OCI-LY1 (cell line): ENCODE results near the gene GATA2.

ENCODE experiments used
- H2AFZ ChIP-seq: fragments of 200-600 bp; sonication (generic), shearing (Covaris generic); 2 replicates; pipeline ENCODE4 v1.6.0; 2014; ENCODE audit warnings: antibody characterized with exemption, mild to moderate bottlenecking, low read length
- H3F3A ChIP-seq: fragments of 200-600 bp; sonication (generic), shearing (Covaris generic); 2 replicates; pipeline ENCODE4 v1.6.0; 2014; ENCODE audit warnings: mild to moderate bottlenecking, antibody characterized with exemption, low read length, moderate library complexity; ENCODE audit not compliant: insufficient read depth
- H3K27ac ChIP-seq: fragments of 200-600 bp; sonication (generic); 2 replicates; pipeline ENCODE4 v1.5.1; 2014; ENCODE audit warnings: low read length, mixed run types, mild to moderate bottlenecking, low read depth; ENCODE audit not compliant: poor library complexity, severe bottlenecking
- H3K27me3 ChIP-seq: fragments of 200-600 bp; sonication (generic); 2 replicates; pipeline ENCODE4 v1.6.0; 2014; ENCODE audit warnings: antibody characterized with exemption, mild to moderate bottlenecking, low read length, moderate library complexity; ENCODE audit not compliant: insufficient read depth
- H3K36me3 ChIP-seq: fragments of 200-600 bp; sonication (generic); 2 replicates; pipeline ENCODE4 v1.6.1; 2014; ENCODE audit warnings: mild to moderate bottlenecking, antibody characterized with exemption, low read length, moderate library complexity, mixed read lengths; ENCODE audit not compliant: insufficient read depth
- H3K4me1 ChIP-seq: fragments of 200-600 bp; sonication (generic); 2 replicates; pipeline ENCODE4 v1.5.1; 2014; ENCODE audit warnings: mild to moderate bottlenecking, low read length, moderate library complexity; ENCODE audit not compliant: insufficient read depth, severe bottlenecking
- H3K4me2 ChIP-seq: fragments of 200-600 bp; sonication (generic), shearing (Covaris generic); 2 replicates; pipeline ENCODE4 v1.6.1; 2014; ENCODE audit warnings: low read length
- H3K4me3 ChIP-seq: fragments of 200-600 bp; sonication (generic); 2 replicates; pipeline ENCODE4 v1.5.1; 2014; ENCODE audit warnings: low read length, low read depth, mild to moderate bottlenecking, mixed read lengths; ENCODE audit not compliant: poor library complexity, severe bottlenecking
- H3K79me2 ChIP-seq: fragments of 200-600 bp; shearing (Covaris generic); 2 replicates; pipeline ENCODE4 v1.6.1; 2016; ENCODE audit warnings: mixed run types, low read length, mixed read lengths; ENCODE audit not compliant: insufficient read depth
- H3K9ac ChIP-seq: fragments of 200-600 bp; sonication (generic), shearing (Covaris generic); 2 replicates; pipeline ENCODE4 v1.6.1; 2014; ENCODE audit warnings: mild to moderate bottlenecking, low read length, mixed read lengths
- H3K9me2 ChIP-seq: fragments of 200-600 bp; sonication (generic), shearing (Covaris generic); 2 replicates; pipeline ENCODE4 v1.6.1; 2014; ENCODE audit warnings: low read depth, mild to moderate bottlenecking, low read length, mixed read lengths
- H3K9me3 ChIP-seq: fragments of 200-600 bp; shearing (Covaris generic); 2 replicates; pipeline ENCODE4 v1.6.1; 2014; ENCODE audit warnings: low read length, mixed read lengths
- H4K20me1 ChIP-seq: fragments of 200-600 bp; sonication (generic), shearing (Covaris generic); 2 replicates; pipeline ENCODE4 v1.6.0; 2016; ENCODE audit warnings: mild to moderate bottlenecking, low read length; ENCODE audit not compliant: insufficient read depth
- EZH2 ChIP-seq: fragments of 200-600 bp; sonication (generic), shearing (Covaris generic); IDR thresholded peaks from 2 replicates; pipeline ENCODE4 v1.8.0; 2017; ENCODE audit warnings: borderline replicate concordance, mixed run types, mild to moderate bottlenecking, antibody characterized with exemption, low read length, moderate library complexity, mixed read lengths
- TF ChIP-seq, protein P1 (sequence below): fragments of 200-600 bp; sonication (generic), shearing (Covaris generic); IDR thresholded peaks from 2 replicates; pipeline ENCODE4 v1.5.1; 2017; ENCODE audit warnings: mild to moderate bottlenecking, antibody characterized with exemption, low read length, moderate library complexity, mixed read lengths

GATA2 gene

DNA sequence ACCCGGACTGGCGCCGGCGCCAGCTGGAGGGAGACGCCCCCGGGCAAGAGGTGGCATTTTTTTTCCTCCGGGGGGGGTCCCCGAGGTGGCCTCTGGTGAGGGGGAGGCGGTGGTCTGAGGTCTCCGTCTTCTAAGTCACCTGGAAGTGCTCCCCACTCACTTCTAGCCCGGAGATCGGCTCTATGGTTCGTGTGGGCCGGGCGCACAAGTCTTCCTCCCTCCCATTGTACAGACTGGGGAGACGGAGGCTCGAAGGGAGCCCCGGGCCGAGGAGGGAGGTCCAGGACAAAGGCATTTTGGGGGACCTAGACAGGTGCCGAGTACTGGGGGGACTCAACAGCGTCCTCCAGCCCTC is 4.4 kb downstream of the GATA2 start:
- H3K27me3 ChIP-seq: peaks cover 22% of the 10 kb centered on the region; the same call in 1 of the 2 replicates
- TF ChIP-seq, protein P1, sequence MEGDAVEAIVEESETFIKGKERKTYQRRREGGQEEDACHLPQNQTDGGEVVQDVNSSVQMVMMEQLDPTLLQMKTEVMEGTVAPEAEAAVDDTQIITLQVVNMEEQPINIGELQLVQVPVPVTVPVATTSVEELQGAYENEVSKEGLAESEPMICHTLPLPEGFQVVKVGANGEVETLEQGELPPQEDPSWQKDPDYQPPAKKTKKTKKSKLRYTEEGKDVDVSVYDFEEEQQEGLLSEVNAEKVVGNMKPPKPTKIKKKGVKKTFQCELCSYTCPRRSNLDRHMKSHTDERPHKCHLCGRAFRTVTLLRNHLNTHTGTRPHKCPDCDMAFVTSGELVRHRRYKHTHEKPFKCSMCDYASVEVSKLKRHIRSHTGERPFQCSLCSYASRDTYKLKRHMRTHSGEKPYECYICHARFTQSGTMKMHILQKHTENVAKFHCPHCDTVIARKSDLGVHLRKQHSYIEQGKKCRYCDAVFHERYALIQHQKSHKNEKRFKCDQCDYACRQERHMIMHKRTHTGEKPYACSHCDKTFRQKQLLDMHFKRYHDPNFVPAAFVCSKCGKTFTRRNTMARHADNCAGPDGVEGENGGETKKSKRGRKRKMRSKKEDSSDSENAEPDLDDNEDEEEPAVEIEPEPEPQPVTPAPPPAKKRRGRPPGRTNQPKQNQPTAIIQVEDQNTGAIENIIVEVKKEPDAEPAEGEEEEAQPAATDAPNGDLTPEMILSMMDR: no peak
- no peak for TF ChIP-seq EZH2
- H3K4me1 ChIP-seq: no peaks in the 10 kb centered on the region
- no peak overlapping the region for H2AFZ ChIP-seq
- H3K79me2 ChIP-seq: no peaks in the 10 kb centered on the region
- no peaks in the 10 kb centered on the region for H4K20me1 ChIP-seq
- no peaks in the 10 kb centered on the region for H3K36me3 ChIP-seq
- H3F3A ChIP-seq: no peaks in the 10 kb centered on the region
- no peak overlapping the region for H3K4me3 ChIP-seq
- H3K27ac ChIP-seq: no peak overlapping the region
- no peak overlapping the region for H3K4me2 ChIP-seq
- H3K9me2 ChIP-seq: no peaks in the 10 kb centered on the region
- H3K9ac ChIP-seq: no peak overlapping the region
- no peaks in the 10 kb centered on the region for H3K9me3 ChIP-seq

DNA sequence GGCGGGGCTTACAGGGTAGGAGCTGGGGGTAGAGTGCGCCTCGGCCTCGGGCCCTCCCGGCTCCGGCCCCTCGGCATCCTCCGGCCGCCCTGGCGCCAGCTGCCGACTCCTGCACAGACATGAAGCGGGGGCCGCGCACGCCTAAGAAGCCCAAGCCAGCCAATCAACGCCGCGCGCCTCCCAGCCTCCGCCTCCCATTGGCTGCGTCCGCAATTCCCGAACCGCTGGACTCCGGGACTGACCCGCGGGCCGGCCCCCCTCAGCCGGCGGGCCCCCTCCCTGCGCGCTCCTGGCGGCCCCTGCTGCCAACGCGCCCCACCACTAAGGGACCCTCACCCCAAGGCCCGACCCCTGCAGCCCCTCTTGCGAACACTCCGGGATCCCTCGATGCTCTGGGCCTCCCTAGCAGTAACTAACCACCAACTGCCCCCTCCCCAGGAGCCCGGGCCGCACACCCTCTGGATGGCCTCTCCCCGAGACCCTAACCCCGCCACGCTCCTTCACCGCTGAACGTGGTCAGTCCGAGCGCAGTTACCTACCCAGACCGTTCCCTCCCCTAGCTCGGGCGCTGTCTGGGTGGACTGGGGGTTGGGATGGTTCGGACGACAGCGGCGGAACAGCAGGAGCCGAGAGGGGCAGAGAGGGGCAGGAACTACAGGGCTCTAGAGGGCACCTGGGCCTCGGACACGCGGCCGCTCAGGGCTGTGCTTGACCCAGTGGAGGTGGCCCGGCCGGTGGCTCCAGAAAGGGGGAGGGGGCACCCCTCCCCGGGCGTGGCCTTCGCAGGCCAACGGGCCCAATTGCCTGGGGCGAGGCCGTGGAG is 5.0 kb downstream of the GATA2 start:
- Histone ChIP-seq H3K4me2 (no peak overlapping the region), H3K36me3 (no peaks in the 10 kb centered on the region), H4K20me1 (no peaks in the 10 kb centered on the region), H3K4me3 (no peak overlapping the region), H3F3A (no peaks in the 10 kb centered on the region), H3K9me2 (no peaks in the 10 kb centered on the region), H3K4me1 (no peaks in the 10 kb centered on the region), H3K27ac (no peak overlapping the region), H3K27me3 (peaks cover 22% of the 10 kb centered on the region; the same call in 1 of the 2 replicates), H3K9ac (no peak overlapping the region), H3K79me2 (no peaks in the 10 kb centered on the region), H3K9me3 (no peaks in the 10 kb centered on the region), H2AFZ (no peak overlapping the region)
- TF ChIP-seq EZH2: no peak

DNA sequence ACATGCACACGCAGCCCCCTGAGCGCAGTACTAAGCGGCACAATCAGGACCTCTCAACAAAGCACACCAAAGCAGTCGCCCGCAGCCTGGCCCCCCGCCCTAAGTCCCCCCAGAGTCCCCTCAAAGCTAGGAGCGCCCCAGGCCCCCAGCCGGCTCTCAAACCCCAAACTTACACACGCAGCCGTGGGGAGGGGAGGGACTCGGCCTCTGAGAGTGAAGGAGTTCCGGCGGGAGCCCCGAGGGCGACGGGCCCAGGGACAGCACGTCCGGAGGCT is 5.5 kb downstream of the GATA2 start:
- peaks cover 21% of the 10 kb centered on the region; the same call in 1 of the 2 replicates for H3K27me3 ChIP-seq
- TF ChIP-seq, protein P1: no peak
- no peak for TF ChIP-seq EZH2
- H3K9me3 ChIP-seq: no peaks in the 10 kb centered on the region
- no peak overlapping the region for H3K9ac ChIP-seq
- H3F3A ChIP-seq: no peaks in the 10 kb centered on the region
- no peaks in the 10 kb centered on the region for H4K20me1 ChIP-seq
- H3K36me3 ChIP-seq: no peaks in the 10 kb centered on the region
- H2AFZ ChIP-seq: no peak overlapping the region
- no peaks in the 10 kb centered on the region for H3K9me2 ChIP-seq
- H3K4me3 ChIP-seq: no peak overlapping the region
- H3K79me2 ChIP-seq: no peaks in the 10 kb centered on the region
- no peaks in the 10 kb centered on the region for H3K4me1 ChIP-seq
- H3K4me2 ChIP-seq: no peak overlapping the region
- H3K27ac ChIP-seq: no peak overlapping the region
